Measurements from ENCODE around the gene DUS1L. TPM values are rescaled to one million over a fixed set of nuclear protein-coding genes. Genes with fewer than 3 reads are reported as not detected.

DUS1L gene
- polyA plus RNA-seq, 1 of the 3 experiments (the other 2 are of a cell fraction), result 163 TPM

DNA sequence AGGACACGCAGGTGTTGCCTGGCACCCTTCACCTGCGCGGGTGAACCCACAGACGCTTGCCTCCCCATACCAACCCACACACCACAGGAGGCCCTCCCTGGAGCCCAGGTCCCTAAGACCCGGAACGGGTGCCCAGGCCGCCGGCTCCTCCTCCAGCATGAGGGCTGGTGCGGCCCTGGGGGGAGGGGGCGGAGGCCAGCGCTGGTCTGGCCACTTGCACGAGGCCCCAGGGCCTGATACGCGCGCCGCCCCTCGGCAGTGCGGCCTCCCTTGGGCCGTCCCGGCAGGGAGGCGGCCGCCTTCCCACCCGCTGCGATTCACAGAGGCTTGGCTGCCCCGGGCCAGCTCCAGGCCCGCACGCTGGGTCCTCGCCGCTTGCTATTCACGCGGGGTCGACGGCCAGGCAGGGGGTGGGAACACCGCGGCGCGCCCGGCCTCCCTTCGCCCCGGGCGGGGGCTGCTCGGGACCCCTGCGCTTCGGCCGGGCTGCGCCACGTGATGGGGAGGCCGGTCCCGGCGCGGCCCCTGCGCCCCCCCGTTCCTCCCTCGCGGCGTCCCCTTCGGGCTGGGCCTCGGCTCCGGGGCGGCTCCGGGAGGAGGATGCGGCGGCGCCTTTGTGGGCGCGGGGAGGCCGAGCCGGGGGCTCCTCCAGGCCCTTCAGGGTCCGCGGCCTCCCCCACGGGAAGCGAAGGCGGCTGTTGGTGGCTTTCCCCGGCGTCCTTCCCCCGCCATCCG is 31.7 kb upstream of the DUS1L start:
- H3K4me1 ChIP-seq (ENCODE audit: control insufficient read depth in 1 of 2, insufficient read depth in 2 of 2, low read depth in 1 of 2, low read length in 1 of 2), result peaks cover 21 to 47% of the 10 kb centered on the region in 2 experiments
- no peaks in the 10 kb centered on the region for H3K9me3 ChIP-seq
- H3K9me2 ChIP-seq, result no peaks in the 10 kb centered on the region
- H3K9ac ChIP-seq, result peak overlapping the region; percentile 88
- DNase-seq, result peak; percentile 91
- H3K79me2 ChIP-seq (ENCODE audit: insufficient read depth), result peaks cover 39% of the 10 kb centered on the region
- WGBS (ENCODE audit: low lambda C conversion rate), result 11% methylated on average over 12 of the region's 77 CpGs
- peak overlapping the region; percentile 86 to 94 for H3K4me3 ChIP-seq (ENCODE audit: low read depth in 2 of 2, low read length in 1 of 2)
- H2AFZ ChIP-seq (ENCODE audit: low read depth), result no peak overlapping the region
- POLR2A ChIA-PET, result interaction anchor here (0.5 to 2.2 kb wide), 14 partner anchors 9 to 186 kb away, joined by 3 to 19 read pairs (median 4); partner anchors contain the start of genes CENPX, DCXR and LRRC45
- peaks cover 23% of the 10 kb centered on the region for H4K20me1 ChIP-seq (ENCODE audit: insufficient read depth)
- H3K27ac ChIP-seq (ENCODE audit: low read depth in 2 of 2, low read length in 1 of 2), result peak overlapping the region; percentile 77 to 94
- H3K36me3 ChIP-seq (replicated peaks in 1 of 2; ENCODE audit: control insufficient read depth in 1 of 2, insufficient read depth in 2 of 2, low read length in 1 of 2), result peaks cover 20 to 35% of the 10 kb centered on the region in 2 experiments
- peaks cover 12% of the 10 kb centered on the region for H3F3A ChIP-seq (replicated peaks; ENCODE audit: insufficient read depth)
- peak overlapping the region; percentile 100 for H3K4me2 ChIP-seq
- H3K27me3 ChIP-seq (ENCODE audit: insufficient read depth), result no peaks in the 10 kb centered on the region
- CTCF ChIA-PET, result interaction anchor here (1.0 to 2.6 kb wide), 8 partner anchors 9 to 138 kb away, joined by 3 to 14 read pairs (median 6); partner anchors contain the start of genes CENPX and LRRC45
- TF ChIP-seq SIN3A (IDR thresholded peaks at IDR 0.05; ENCODE audit: borderline replicate concordance, low read depth, low read length) (no peak), RFX5 (IDR thresholded peaks at IDR 0.05; ENCODE audit: low read length) (no peak), JUND (IDR thresholded peaks at IDR 0.05) (no peak), NFIC (IDR thresholded peaks at IDR 0.05; ENCODE audit: borderline replicate concordance) (no peak), SMC3 (IDR thresholded peaks at IDR 0.05; ENCODE audit: low read depth, low read length) (no peak), MEF2A (IDR thresholded peaks at IDR 0.05; ENCODE audit: borderline replicate concordance, low read depth) (no peak), NRF1 (IDR thresholded peaks at IDR 0.05; ENCODE audit: low read depth, low read length) (no peak), YY1 (IDR thresholded peaks at IDR 0.05; ENCODE audit: low read depth) (no peak; the same call in 1 of the 2 replicates), POLR2AphosphoS5 (IDR thresholded peaks at IDR 0.05; ENCODE audit: low read depth, low read length) (no peak), FOSL2 (IDR thresholded peaks at IDR 0.05; ENCODE audit: borderline replicate concordance, low read depth) (no peak), EP300 (IDR thresholded peaks at IDR 0.05; ENCODE audit: borderline replicate concordance in 1 of 2, low read depth in 1 of 2, low read length in 1 of 2) (no peak), RXRA (IDR thresholded peaks at IDR 0.05; ENCODE audit: borderline replicate concordance, low read depth) (no peak), MXI1 (IDR thresholded peaks at IDR 0.05; ENCODE audit: low read depth, low read length) (peak; percentile 71), ELF1 (IDR thresholded peaks at IDR 0.05) (no peak), TEAD4 (IDR thresholded peaks at IDR 0.05; ENCODE audit: borderline replicate concordance, insufficient read depth) (no peak), GATA2 (CRISPR knock-in tag; IDR thresholded peaks at IDR 0.05) (no peak), RAD21 (IDR thresholded peaks at IDR 0.05; ENCODE audit: low read length) (no peak), TCF12 (IDR thresholded peaks at IDR 0.05) (no peak), RCOR1 (IDR thresholded peaks at IDR 0.05; ENCODE audit: low read length) (no peak), CHD2 (IDR thresholded peaks at IDR 0.05; ENCODE audit: low read length, partially characterized antibody) (peak; percentile 67), FOXM1 (IDR thresholded peaks at IDR 0.05; ENCODE audit: low read depth) (no peak)
- TF ChIP-seq, protein P1, sequence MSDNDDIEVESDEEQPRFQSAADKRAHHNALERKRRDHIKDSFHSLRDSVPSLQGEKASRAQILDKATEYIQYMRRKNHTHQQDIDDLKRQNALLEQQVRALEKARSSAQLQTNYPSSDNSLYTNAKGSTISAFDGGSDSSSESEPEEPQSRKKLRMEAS (IDR thresholded peaks at IDR 0.05; ENCODE audit: low read depth), result peak; percentile 85
- TF ChIP-seq, protein P2, sequence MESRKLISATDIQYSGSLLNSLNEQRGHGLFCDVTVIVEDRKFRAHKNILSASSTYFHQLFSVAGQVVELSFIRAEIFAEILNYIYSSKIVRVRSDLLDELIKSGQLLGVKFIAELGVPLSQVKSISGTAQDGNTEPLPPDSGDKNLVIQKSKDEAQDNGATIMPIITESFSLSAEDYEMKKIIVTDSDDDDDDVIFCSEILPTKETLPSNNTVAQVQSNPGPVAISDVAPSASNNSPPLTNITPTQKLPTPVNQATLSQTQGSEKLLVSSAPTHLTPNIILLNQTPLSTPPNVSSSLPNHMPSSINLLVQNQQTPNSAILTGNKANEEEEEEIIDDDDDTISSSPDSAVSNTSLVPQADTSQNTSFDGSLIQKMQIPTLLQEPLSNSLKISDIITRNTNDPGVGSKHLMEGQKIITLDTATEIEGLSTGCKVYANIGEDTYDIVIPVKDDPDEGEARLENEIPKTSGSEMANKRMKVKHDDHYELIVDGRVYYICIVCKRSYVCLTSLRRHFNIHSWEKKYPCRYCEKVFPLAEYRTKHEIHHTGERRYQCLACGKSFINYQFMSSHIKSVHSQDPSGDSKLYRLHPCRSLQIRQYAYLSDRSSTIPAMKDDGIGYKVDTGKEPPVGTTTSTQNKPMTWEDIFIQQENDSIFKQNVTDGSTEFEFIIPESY (IDR thresholded peaks at IDR 0.05; ENCODE audit: borderline replicate concordance, low read depth), result no peak
- TF ChIP-seq, protein P3, sequence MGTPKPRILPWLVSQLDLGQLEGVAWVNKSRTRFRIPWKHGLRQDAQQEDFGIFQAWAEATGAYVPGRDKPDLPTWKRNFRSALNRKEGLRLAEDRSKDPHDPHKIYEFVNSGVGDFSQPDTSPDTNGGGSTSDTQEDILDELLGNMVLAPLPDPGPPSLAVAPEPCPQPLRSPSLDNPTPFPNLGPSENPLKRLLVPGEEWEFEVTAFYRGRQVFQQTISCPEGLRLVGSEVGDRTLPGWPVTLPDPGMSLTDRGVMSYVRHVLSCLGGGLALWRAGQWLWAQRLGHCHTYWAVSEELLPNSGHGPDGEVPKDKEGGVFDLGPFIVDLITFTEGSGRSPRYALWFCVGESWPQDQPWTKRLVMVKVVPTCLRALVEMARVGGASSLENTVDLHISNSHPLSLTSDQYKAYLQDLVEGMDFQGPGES (IDR thresholded peaks at IDR 0.05; ENCODE audit: low read depth, low read length), result no peak
- TF ChIP-seq, protein P4, sequence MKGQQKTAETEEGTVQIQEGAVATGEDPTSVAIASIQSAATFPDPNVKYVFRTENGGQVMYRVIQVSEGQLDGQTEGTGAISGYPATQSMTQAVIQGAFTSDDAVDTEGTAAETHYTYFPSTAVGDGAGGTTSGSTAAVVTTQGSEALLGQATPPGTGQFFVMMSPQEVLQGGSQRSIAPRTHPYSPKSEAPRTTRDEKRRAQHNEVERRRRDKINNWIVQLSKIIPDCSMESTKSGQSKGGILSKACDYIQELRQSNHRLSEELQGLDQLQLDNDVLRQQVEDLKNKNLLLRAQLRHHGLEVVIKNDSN (IDR thresholded peaks at IDR 0.05; ENCODE audit: borderline replicate concordance, low read depth), result peak; percentile 67
- TF ChIP-seq, protein P5, sequence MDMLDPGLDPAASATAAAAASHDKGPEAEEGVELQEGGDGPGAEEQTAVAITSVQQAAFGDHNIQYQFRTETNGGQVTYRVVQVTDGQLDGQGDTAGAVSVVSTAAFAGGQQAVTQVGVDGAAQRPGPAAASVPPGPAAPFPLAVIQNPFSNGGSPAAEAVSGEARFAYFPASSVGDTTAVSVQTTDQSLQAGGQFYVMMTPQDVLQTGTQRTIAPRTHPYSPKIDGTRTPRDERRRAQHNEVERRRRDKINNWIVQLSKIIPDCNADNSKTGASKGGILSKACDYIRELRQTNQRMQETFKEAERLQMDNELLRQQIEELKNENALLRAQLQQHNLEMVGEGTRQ (IDR thresholded peaks at IDR 0.05; ENCODE audit: borderline replicate concordance, low read depth, low read length), result no peak; the same call in 1 of the 2 replicates
- TF ChIP-seq, protein P6, sequence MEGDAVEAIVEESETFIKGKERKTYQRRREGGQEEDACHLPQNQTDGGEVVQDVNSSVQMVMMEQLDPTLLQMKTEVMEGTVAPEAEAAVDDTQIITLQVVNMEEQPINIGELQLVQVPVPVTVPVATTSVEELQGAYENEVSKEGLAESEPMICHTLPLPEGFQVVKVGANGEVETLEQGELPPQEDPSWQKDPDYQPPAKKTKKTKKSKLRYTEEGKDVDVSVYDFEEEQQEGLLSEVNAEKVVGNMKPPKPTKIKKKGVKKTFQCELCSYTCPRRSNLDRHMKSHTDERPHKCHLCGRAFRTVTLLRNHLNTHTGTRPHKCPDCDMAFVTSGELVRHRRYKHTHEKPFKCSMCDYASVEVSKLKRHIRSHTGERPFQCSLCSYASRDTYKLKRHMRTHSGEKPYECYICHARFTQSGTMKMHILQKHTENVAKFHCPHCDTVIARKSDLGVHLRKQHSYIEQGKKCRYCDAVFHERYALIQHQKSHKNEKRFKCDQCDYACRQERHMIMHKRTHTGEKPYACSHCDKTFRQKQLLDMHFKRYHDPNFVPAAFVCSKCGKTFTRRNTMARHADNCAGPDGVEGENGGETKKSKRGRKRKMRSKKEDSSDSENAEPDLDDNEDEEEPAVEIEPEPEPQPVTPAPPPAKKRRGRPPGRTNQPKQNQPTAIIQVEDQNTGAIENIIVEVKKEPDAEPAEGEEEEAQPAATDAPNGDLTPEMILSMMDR (IDR thresholded peaks at IDR 0.05), result no peak
